ENCODE data around the gene TESPA1. TPM values are rescaled to one million over a fixed set of nuclear protein-coding genes. Genes with fewer than 3 reads are reported as not detected.

TESPA1 gene
- total and polyA plus RNA-seq, 2 experiments from 2014 or later: 0.34 TPM; not detected in 1

- TF ChIP-seq REST (IDR thresholded peaks at IDR 0.05; ENCODE audit: unreplicated experiment) (no peak), STAT1 (IDR thresholded peaks at IDR 0.05; ENCODE audit: unreplicated experiment) (no peak)
These were observed 67.5 kb downstream of the TESPA1 start (continued) for GRCh38 chr12:54917001-54917488.

Other genes with a start within 250 kb of the TESPA1 start
- gene MUCL1, start 130.2 kb downstream of the TESPA1 start, total RNA-seq (2014; rRNA removed; shearing (Covaris generic)): not detected in 2 replicates
- gene MUCL1, start 130.2 kb downstream of the TESPA1 start, polyA plus RNA-seq (2016; fragmentation: Nextera tagmentation; extraction: Ambion mirVana): not detected in 2 replicates
- 0.07 TPM in 1 of 2 replicates, not detected in the other for gene NEUROD4, start 35.2 kb upstream of the TESPA1 start, total RNA-seq (2014; rRNA removed; shearing (Covaris generic))
- 0.05 and 0.13 TPM in 2 replicates for gene NEUROD4, start 35.2 kb upstream of the TESPA1 start, polyA plus RNA-seq (2016; fragmentation: Nextera tagmentation; extraction: Ambion mirVana)
- 0.14 TPM in 1 of 2 replicates, not detected in the other for gene OR9K2, start 141.6 kb upstream of the TESPA1 start, total RNA-seq (2014; rRNA removed; shearing (Covaris generic))
- not detected in 2 replicates for gene OR9K2, start 141.6 kb upstream of the TESPA1 start, polyA plus RNA-seq (2016; fragmentation: Nextera tagmentation; extraction: Ambion mirVana)
- not detected in 2 replicates for gene OR10A7, start 236.3 kb upstream of the TESPA1 start, total RNA-seq (2014; rRNA removed; shearing (Covaris generic))
- not detected in 2 replicates for gene OR10A7, start 236.3 kb upstream of the TESPA1 start, polyA plus RNA-seq (2016; fragmentation: Nextera tagmentation; extraction: Ambion mirVana)

All from GM23338 (cell line).